GM18517 (cell line): ENCODE results near the gene SERTAD3.
A peak's percentile ranks its signal among the peaks of the same experiment; 100 is the strongest.
"Not testable (repeated sequence)": the region's sequence is repeated elsewhere in the genome, so short reads cannot be mapped to it uniquely, and the experiment has no call there.

Source experiments
- ATAC-seq: cut with Tn5 transposase; IDR thresholded peaks from one replicate; pipeline ENCODE4 v1.9.1; 2021; ENCODE audit warnings: mild to moderate bottlenecking, moderate library complexity; ENCODE audit not compliant: unreplicated experiment

The SERTAD3 gene

GRCh38 chr19:40411125-40411842 is 32.9 kb downstream of the SERTAD3 start:
- ATAC-seq, result no peak

GRCh38 chr19:40410030-40410389 is 34.1 kb downstream of the SERTAD3 start:
- no peak for ATAC-seq

GRCh38 chr19:40408598-40408925 is 35.6 kb downstream of the SERTAD3 start:
- not testable (repeated sequence) for ATAC-seq

GRCh38 chr19:40407714-40408597 is 36.2 kb downstream of the SERTAD3 start:
- ATAC-seq, result no peak

- peak; percentile 57 for ATAC-seq
Measured at GRCh38 chr19:40403262-40403984, 40.7 kb downstream of the SERTAD3 start.

- no peak for ATAC-seq
Measured at GRCh38 chr19:40400559-40400958, 43.6 kb downstream of the SERTAD3 start.

- no peak for ATAC-seq
Measured at GRCh38 chr19:40398417-40399131, 45.6 kb downstream of the SERTAD3 start.

- no peak for ATAC-seq
Measured at GRCh38 chr19:40397568-40397906, 46.6 kb downstream of the SERTAD3 start.

GRCh38 chr19:40396886-40397567 is 47.1 kb downstream of the SERTAD3 start:
- ATAC-seq, result no peak

- ATAC-seq, result no peak
Measured at GRCh38 chr19:40395956-40396355, 48.2 kb downstream of the SERTAD3 start.

- ATAC-seq, result no peak
Measured at GRCh38 chr19:40394816-40395210, 49.3 kb downstream of the SERTAD3 start.

- no peak for ATAC-seq
Measured at GRCh38 chr19:40393894-40394815, 50.0 kb downstream of the SERTAD3 start.

GRCh38 chr19:40392894-40393517 is 51.1 kb downstream of the SERTAD3 start:
- ATAC-seq, result no peak

GRCh38 chr19:40392123-40392522 is 52.0 kb downstream of the SERTAD3 start:
- no peak for ATAC-seq
